SK-N-SH treated with all-trans-retinoic acid at 6 μM for 48 hours (cell line): ENCODE results near the gene HSPB2.
A peak's percentile ranks its signal among the peaks of the same experiment; 100 is the strongest.

Experiments
- ATAC-seq: fragments of 200-7000 bp; cut with Tn5 transposase; 3 replicates; pipeline ENCODE4 v1.9.1; 2020; ENCODE audit warnings: mild to moderate bottlenecking, moderate library complexity
- ARNTL ChIP-seq: fragments of 450-650 bp; formaldehyde crosslinking; IDR thresholded peaks from 2 replicates; pipeline ENCODE4 v1.5.0; 2020; ENCODE audit warnings: low read depth, mild to moderate bottlenecking, moderate library complexity, borderline replicate concordance
- BACH2 ChIP-seq: fragments of 250-450 bp; sonication (Bioruptor Pico); IDR thresholded peaks from 2 replicates; pipeline ENCODE4 v1.9.0; 2021; ENCODE audit warnings: mild to moderate bottlenecking, borderline replicate concordance
- CSDC2 ChIP-seq: fragments of 250-450 bp; sonication (Bioruptor Pico); IDR thresholded peaks from 2 replicates; pipeline ENCODE4 v1.5.0; 2020; ENCODE audit warnings: mild to moderate bottlenecking, moderate library complexity
- ESRRG ChIP-seq: fragments of 250-450 bp; sonication (Bioruptor Pico); IDR thresholded peaks from 2 replicates; pipeline ENCODE4 v1.6.1; 2021; ENCODE audit warnings: mild to moderate bottlenecking
- GLIS3 ChIP-seq: fragments of 250-450 bp; sonication (Bioruptor Pico); IDR thresholded peaks from 2 replicates; pipeline ENCODE4 v1.5.0; 2020; ENCODE audit warnings: mild to moderate bottlenecking, moderate library complexity
- ISL1 ChIP-seq: fragments of 250-450 bp; sonication (Bioruptor Pico); IDR thresholded peaks from 2 replicates; pipeline ENCODE4 v2.1.2; 2022; ENCODE audit warnings: mild to moderate bottlenecking, moderate library complexity
- OSR1 ChIP-seq: fragments of 250-450 bp; sonication (Bioruptor Pico); IDR thresholded peaks from 2 replicates; pipeline ENCODE4 v1.8.0; 2022; ENCODE audit warnings: moderate library complexity, mild to moderate bottlenecking, inconsistent platforms
- PPARA ChIP-seq: fragments of 250-450 bp; sonication (Bioruptor Pico); IDR thresholded peaks from 2 replicates; pipeline ENCODE4 v1.5.0; 2020; ENCODE audit warnings: mild to moderate bottlenecking, borderline replicate concordance
- RARB ChIP-seq: fragments of 250-450 bp; sonication (Bioruptor Pico); IDR thresholded peaks from 2 replicates; pipeline ENCODE4 v1.8.0; 2021; ENCODE audit warnings: mild to moderate bottlenecking, moderate library complexity
- SNAI2 ChIP-seq: fragments of 250-450 bp; sonication (Bioruptor Pico); IDR thresholded peaks from 2 replicates; pipeline ENCODE4 v1.5.0; 2020; ENCODE audit warnings: mild to moderate bottlenecking, moderate library complexity
- TCF4 ChIP-seq: fragments of 250-450 bp; sonication (Bioruptor Pico); IDR thresholded peaks from 2 replicates; pipeline ENCODE4 v1.8.0; 2021; ENCODE audit warnings: mild to moderate bottlenecking, moderate library complexity, borderline replicate concordance
- TOX ChIP-seq: fragments of 250-450 bp; sonication (Bioruptor Pico); IDR thresholded peaks from 2 replicates; pipeline ENCODE4 v1.8.0; 2021; ENCODE audit warnings: mild to moderate bottlenecking, moderate library complexity, borderline replicate concordance
- ZC3H10 ChIP-seq: fragments of 250-450 bp; sonication (Bioruptor Pico); IDR thresholded peaks from 2 replicates; pipeline ENCODE4 v1.5.1; 2021; ENCODE audit warnings: mild to moderate bottlenecking, moderate library complexity
- ZFP3 ChIP-seq: fragments of 250-450 bp; sonication (Bioruptor Pico); IDR thresholded peaks from 2 replicates; pipeline ENCODE4 v1.5.0; 2020; ENCODE audit warnings: mild to moderate bottlenecking, moderate library complexity
- ZFP30 ChIP-seq: fragments of 450-650 bp; formaldehyde crosslinking; IDR thresholded peaks from 2 replicates; pipeline ENCODE4 v1.5.0; 2022; ENCODE audit warnings: mild to moderate bottlenecking, moderate library complexity
- ZNF565 ChIP-seq: fragments of 450-650 bp; formaldehyde crosslinking; conservative IDR thresholded peaks from 2 replicates; pipeline ENCODE4 v1.5.0; 2020; ENCODE audit warnings: low read depth, mild to moderate bottlenecking, moderate library complexity
- ZNF70 ChIP-seq: fragments of 450-650 bp; formaldehyde crosslinking; IDR thresholded peaks from 2 replicates; pipeline ENCODE4 v1.5.0; 2020; ENCODE audit warnings: mild to moderate bottlenecking, moderate library complexity
- ZNF8 ChIP-seq: fragments of 450-650 bp; formaldehyde crosslinking; IDR thresholded peaks from 2 replicates; pipeline ENCODE4 v1.5.0; 2020; ENCODE audit warnings: mild to moderate bottlenecking, moderate library complexity
- TF ChIP-seq, protein P1 (sequence below): fragments of 250-450 bp; sonication (Bioruptor Pico); IDR thresholded peaks from 2 replicates; pipeline ENCODE4 v1.5.0; 2020; ENCODE audit warnings: mild to moderate bottlenecking, moderate library complexity
- TF ChIP-seq, protein P2 (sequence below): fragments of 250-450 bp; sonication (Bioruptor Pico); IDR thresholded peaks from 2 replicates; pipeline ENCODE4 v1.5.1; 2021; ENCODE audit warnings: mild to moderate bottlenecking, moderate library complexity
- TF ChIP-seq, protein P3 (sequence below): fragments of 250-450 bp; sonication (Bioruptor Pico); IDR thresholded peaks from 2 replicates; pipeline ENCODE4 v1.5.1; 2020; ENCODE audit warnings: low read depth, mild to moderate bottlenecking, moderate library complexity

HSPB2 gene

DNA sequence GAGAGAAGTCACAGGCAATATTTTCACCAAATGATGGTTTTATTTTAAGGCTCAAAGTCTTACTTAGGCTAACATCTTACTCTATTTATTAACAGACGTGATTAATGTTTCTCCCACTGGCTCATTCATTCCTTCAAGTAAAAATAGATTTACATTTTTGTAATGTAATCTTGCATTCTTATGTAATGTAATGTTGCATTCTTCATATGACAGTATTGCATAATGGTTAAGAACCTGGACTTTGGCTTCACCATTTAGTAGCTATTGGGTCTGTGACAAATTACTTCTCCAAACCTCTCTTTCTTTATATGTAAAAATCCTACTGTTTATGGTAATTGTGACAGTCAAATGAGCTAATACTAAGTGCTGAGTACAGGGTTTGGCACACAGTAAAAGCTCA is 21.3 kb downstream of the HSPB2 start:
- no peak for ATAC-seq

DNA sequence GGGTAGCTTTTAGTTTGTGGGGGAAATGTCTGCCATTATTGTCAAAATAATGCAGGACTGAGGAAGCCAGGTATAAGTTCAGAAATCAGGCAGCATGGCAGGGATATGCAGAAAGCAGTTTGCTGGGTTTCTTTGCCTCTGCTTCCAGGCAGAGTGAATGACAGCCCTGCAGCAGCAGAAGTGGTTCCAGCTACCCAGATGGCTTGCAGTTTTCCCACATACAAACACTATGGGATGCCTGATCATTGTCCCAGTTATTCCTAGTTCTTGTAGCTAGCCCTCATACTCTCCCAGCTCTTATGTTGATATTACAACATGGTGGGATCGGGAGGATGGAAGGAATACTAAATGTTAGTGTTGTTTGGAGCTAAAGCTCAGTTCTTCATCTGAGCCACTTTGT is 21.8 kb downstream of the HSPB2 start:
- ATAC-seq = no peak
- no peak for TF ChIP-seq ZC3H10 (CRISPR knock-in tag)
- TF ChIP-seq ZNF70 (CRISPR knock-in tag) = no peak
- TF ChIP-seq PPARA (CRISPR knock-in tag) = no peak
- TF ChIP-seq ISL1 (CRISPR knock-in tag) = no peak
- TF ChIP-seq ZFP30 = no peak
- TF ChIP-seq ZNF565 (CRISPR knock-in tag) = no peak

More for the DNA sequence above, 21.3 kb downstream of the HSPB2 start:
- peak; percentile 72 for TF ChIP-seq ISL1 (CRISPR knock-in tag)
- TF ChIP-seq CSDC2 (CRISPR knock-in tag) = no peak
- TF ChIP-seq TOX = no peak
- no peak for TF ChIP-seq ZFP3 (CRISPR knock-in tag)
- no peak for TF ChIP-seq GLIS3 (CRISPR knock-in tag)

DNA sequence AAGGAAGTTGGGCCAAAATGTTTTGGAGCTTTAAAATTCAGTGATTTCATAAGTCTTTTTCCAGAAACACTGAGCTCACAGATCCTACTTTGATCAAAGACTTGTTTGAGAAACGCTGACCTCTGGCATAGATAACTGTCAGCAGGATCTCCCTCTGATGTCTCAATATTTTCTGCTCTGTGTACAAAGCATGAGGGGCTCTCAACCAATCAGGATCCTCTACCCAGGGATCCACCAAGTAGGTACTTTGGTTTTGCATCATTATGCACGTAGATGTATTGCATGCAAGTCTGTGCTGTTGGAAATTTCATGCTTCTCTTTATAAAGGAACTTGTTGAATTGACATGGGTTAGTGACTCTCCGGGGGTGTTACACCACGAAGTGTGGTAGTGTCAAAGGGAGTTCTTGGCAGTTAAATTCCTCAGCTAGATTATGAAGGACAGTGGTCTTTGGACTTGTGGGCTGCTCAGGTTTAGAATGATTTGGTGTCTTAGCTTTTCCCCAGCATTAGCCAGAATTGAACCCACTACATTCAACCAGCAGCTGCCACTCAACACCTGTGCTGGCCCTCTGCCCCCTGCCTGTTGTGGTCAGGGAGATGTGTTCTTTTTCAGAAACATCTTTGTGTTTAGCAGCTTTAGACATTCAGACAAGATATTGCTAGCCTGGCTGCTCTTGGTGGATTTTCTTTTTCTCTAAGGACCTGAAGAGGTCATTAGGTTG is 22.9 kb downstream of the HSPB2 start:
- ATAC-seq = no peak
- TF ChIP-seq ESRRG (CRISPR knock-in tag) = no peak
- no peak for TF ChIP-seq ISL1 (CRISPR knock-in tag)
- no peak for TF ChIP-seq TCF4 (CRISPR knock-in tag)
- TF ChIP-seq ZFP30 = no peak
- TF ChIP-seq, protein P1, sequence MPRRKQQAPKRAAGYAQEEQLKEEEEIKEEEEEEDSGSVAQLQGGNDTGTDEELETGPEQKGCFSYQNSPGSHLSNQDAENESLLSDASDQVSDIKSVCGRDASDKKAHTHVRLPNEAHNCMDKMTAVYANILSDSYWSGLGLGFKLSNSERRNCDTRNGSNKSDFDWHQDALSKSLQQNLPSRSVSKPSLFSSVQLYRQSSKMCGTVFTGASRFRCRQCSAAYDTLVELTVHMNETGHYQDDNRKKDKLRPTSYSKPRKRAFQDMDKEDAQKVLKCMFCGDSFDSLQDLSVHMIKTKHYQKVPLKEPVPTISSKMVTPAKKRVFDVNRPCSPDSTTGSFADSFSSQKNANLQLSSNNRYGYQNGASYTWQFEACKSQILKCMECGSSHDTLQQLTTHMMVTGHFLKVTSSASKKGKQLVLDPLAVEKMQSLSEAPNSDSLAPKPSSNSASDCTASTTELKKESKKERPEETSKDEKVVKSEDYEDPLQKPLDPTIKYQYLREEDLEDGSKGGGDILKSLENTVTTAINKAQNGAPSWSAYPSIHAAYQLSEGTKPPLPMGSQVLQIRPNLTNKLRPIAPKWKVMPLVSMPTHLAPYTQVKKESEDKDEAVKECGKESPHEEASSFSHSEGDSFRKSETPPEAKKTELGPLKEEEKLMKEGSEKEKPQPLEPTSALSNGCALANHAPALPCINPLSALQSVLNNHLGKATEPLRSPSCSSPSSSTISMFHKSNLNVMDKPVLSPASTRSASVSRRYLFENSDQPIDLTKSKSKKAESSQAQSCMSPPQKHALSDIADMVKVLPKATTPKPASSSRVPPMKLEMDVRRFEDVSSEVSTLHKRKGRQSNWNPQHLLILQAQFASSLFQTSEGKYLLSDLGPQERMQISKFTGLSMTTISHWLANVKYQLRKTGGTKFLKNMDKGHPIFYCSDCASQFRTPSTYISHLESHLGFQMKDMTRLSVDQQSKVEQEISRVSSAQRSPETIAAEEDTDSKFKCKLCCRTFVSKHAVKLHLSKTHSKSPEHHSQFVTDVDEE = no peak
- TF ChIP-seq ZNF565 (CRISPR knock-in tag) = no peak
- no peak for TF ChIP-seq SNAI2
- TF ChIP-seq RARB (CRISPR knock-in tag) = no peak
- TF ChIP-seq CSDC2 (CRISPR knock-in tag) = no peak
- no peak for TF ChIP-seq PPARA (CRISPR knock-in tag)
- TF ChIP-seq ZC3H10 (CRISPR knock-in tag) = no peak
- TF ChIP-seq ZNF8 = no peak
- TF ChIP-seq, all 23 proteins: peak for 0

DNA sequence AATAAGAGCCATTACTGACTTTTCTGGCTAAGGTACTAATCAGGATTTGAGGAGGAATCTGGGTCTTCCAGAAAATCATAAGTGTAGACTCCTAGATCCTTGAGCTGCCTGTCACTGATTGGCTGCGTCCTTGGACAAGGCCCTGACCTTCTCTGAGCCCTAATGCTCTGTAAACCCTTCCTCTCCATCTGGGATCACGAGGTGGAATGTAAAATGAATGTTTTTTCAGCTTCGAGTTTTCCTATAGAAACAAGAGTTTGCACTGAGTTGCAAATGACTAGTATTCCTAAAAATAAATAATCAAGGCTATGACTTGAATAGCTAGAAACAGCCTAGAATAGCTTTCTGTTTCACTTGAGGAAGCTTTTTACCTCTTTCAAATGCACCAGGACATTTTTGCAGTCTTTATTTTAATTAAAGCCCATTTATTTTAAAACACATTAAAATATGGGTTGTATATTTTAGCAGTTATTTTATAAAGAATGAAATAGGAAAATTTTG is 23.6 kb downstream of the HSPB2 start:
- no peak for ATAC-seq
- TF ChIP-seq ZFP30 (no peak), SNAI2 (no peak), ZNF565 (CRISPR knock-in tag) (no peak), TOX (no peak), ARNTL (CRISPR knock-in tag) (no peak), PPARA (CRISPR knock-in tag) (no peak), ISL1 (CRISPR knock-in tag) (no peak)
- TF ChIP-seq, protein P2, sequence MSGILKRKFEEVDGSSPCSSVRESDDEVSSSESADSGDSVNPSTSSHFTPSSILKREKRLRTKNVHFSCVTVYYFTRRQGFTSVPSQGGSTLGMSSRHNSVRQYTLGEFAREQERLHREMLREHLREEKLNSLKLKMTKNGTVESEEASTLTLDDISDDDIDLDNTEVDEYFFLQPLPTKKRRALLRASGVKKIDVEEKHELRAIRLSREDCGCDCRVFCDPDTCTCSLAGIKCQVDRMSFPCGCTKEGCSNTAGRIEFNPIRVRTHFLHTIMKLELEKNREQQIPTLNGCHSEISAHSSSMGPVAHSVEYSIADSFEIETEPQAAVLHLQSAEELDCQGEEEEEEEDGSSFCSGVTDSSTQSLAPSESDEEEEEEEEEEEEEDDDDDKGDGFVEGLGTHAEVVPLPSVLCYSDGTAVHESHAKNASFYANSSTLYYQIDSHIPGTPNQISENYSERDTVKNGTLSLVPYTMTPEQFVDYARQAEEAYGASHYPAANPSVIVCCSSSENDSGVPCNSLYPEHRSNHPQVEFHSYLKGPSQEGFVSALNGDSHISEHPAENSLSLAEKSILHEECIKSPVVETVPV = no peak

DNA sequence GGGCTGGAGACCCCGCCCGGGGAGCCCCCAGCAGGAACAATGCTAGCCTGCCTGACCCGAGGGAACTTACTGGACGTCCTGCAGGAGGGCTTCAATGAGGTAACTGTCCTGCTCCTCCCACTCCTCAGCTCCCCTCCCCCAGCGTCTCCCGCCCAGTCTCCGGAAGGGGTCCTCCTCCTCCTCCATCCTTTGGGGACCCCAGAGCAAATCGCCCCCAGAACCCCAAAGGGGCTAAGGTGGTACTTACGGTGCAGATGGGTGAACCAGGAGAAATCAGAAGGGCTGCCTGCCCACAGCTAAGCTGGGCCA is 24.9 kb downstream of the HSPB2 start:
- peak; percentile 10 for ATAC-seq
- TF ChIP-seq, protein P2 = no peak
- TF ChIP-seq ZNF565 (CRISPR knock-in tag) = no peak
- no peak for TF ChIP-seq ISL1 (CRISPR knock-in tag)
- TF ChIP-seq CSDC2 (CRISPR knock-in tag) = no peak
- TF ChIP-seq, protein P3, sequence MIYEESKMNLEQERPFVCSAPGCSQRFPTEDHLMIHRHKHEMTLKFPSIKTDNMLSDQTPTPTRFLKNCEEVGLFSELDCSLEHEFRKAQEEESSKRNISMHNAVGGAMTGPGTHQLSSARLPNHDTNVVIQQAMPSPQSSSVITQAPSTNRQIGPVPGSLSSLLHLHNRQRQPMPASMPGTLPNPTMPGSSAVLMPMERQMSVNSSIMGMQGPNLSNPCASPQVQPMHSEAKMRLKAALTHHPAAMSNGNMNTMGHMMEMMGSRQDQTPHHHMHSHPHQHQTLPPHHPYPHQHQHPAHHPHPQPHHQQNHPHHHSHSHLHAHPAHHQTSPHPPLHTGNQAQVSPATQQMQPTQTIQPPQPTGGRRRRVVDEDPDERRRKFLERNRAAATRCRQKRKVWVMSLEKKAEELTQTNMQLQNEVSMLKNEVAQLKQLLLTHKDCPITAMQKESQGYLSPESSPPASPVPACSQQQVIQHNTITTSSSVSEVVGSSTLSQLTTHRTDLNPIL (CRISPR knock-in tag) = no peak
- TF ChIP-seq OSR1 = no peak
- TF ChIP-seq ARNTL (CRISPR knock-in tag) = no peak
- no peak for TF ChIP-seq BACH2 (CRISPR knock-in tag)
- no peak for TF ChIP-seq TOX
- no peak for TF ChIP-seq ZC3H10 (CRISPR knock-in tag)
- TF ChIP-seq, all 23 proteins: peak for 0
